NCI-H2107 treated with DMSO at 0.1 percent for 48 hours (cell line): ENCODE results near the gene FLACC1.

ENCODE experiments used
- DNase-seq: peaks from one replicate; lab custom pipeline; 2025; ENCODE audit not compliant: unreplicated experiment; lab: John Stamatoyannopoulos, UW

FLACC1 gene

DNA sequence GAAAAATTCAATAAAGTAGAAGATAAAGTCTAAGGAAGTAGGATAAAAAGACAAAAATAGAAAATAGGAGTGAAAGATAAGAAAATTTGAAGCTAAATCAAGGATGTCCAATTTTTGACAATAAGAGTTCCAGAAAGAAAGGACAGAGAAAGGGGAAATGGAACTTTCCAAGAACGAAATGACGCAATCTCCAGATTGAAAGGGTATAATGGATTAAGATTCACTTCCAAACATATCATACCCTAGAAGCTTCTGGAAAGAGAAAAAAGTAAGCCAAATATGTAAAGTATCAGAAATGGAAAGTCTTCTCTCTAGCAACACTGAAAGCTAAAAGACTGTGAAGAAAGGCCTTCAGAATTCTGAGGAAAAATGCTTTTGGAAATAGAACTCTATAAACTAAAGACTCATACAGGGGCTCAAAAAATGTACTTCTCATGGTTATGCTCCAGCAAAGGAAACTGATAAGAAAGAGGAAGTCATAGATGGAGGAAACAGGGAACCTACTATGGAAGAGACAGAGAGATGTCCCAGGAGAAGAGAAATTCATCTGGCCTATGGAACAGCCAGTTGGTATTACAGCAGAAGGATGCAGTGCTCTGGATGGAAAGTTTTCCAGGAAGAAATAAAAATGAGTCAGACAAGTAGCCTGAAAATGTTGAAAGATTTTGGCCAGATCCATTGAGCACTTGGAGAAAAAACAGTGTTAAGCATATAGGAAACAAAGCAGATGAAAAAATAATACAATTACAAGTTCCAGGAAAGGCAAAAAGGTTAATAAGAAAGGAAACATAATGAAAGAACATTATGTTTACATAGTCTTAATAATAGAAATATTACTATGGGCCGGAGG is 76.7 kb downstream of the FLACC1 start:
- DNase-seq, result no peak

GRCh38 chr2:201279079-201279478 is 78.1 kb downstream of the FLACC1 start:
- no peak for DNase-seq

- DNase-seq, result no peak
Observed at GRCh38 chr2:201276511-201276910, 80.6 kb downstream of the FLACC1 start.

- no peak for DNase-seq
Observed at GRCh38 chr2:201275990-201276389, 81.2 kb downstream of the FLACC1 start.

- no peak for DNase-seq
Observed at GRCh38 chr2:201275069-201275468, 82.1 kb downstream of the FLACC1 start.

DNA sequence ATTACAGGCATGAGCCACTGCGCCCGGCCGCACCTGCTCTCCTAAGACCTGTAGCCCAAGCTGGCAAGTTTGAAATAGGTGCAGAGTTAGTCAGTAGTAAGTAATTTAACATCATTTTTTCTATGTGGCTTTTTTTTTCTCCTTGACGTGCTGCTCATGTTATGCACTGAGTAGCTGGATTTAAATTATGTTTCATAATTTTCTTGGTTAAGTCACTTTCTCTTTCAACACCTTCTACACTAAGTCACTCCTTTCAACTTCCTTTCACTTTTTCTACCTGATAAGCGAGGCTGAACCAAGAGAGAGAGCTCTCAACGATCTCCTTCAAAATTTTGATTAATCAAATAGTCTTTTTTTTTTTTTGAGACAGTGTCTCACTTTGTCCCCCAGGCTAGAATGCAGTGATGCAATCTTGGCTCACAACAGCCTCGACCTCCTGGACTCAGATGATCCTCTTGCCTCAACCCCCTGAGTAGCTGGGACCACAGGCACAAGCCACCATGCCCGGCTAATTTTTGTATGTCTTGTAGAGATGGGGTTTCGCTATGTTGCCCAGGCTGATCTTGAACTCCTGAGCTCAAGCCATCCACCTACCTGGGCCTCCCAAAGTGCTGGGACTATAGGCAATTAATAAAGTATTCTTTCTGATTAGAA is 83.7 kb downstream of the FLACC1 start:
- DNase-seq, result no peak

GRCh38 chr2:201271917-201272316 is 85.2 kb downstream of the FLACC1 start:
- no peak for DNase-seq

DNA sequence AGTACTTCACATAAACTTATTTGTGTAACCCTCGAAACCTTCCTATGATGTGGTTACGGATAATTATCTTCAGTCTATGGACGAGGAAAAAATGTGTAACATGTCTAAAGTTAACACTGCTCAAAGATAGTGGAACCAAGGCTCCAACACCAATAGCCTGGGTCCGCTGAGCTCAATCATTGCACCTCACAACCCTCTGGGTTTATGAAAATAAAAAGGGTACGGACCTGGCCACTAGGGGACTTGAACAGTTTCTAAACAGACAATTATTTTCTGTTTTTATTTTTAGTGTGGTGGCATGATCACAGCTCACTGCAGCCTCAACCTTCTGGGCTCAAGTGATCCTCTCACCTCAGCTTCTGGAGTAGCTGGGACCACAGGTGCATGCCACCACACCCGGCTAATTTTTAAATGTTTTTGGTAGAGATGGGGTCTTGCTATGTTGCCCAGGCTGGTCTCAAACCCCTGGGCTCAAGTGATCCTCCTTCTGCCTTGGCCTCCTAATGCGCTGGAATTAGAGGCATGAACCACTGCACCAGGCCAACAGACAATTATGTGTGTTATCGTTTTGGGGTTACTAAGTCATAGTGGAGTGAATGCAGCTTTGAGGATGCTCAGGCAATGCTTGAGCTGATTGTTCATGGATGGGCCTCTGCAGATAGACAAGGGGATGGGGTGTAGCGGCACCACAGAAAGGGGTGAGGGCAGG is 86.7 kb downstream of the FLACC1 start:
- DNase-seq, result no peak

GRCh38 chr2:201269764-201270163 is 87.4 kb downstream of the FLACC1 start:
- no peak for DNase-seq

DNA sequence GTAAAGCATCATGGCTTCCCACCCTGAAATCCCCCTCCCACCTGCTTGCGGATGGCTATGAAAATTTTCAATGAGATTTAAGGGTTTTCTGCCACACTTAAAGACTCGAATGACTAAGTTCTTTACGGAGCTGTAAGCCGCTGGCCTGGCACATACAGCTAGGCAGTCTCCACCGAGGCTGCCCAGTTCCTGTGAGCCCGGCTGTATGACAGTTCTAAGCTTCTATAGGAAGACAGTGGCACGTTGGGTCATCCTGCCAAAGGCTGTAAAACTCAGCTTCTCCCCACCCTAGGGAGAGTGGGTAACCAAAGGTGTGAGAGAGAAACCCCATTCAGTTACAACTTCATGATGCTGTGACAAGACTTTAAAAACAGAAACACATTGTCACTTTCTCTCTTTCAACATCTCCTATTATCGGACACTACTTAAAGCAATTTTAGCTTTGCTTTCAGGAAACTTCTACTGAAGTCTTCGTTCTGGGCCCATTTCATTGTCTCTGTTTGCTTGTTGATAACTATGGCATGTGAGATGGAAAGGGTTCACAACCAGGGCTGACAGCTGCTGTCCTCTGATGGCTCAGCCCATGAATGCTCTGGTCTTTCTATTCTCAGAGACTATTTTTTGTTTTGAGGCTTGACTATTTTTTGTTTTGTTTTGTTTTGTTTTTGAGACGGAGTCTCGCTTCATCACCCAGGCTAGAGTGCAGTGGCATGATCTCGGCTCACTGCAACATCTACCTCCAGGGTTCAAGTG is 89.7 kb downstream of the FLACC1 start:
- no peak for DNase-seq

GRCh38 chr2:201266629-201267028 is 90.5 kb downstream of the FLACC1 start:
- no peak for DNase-seq

GRCh38 chr2:201264472-201265173 is 92.5 kb downstream of the FLACC1 start:
- DNase-seq, result no peak

DNA sequence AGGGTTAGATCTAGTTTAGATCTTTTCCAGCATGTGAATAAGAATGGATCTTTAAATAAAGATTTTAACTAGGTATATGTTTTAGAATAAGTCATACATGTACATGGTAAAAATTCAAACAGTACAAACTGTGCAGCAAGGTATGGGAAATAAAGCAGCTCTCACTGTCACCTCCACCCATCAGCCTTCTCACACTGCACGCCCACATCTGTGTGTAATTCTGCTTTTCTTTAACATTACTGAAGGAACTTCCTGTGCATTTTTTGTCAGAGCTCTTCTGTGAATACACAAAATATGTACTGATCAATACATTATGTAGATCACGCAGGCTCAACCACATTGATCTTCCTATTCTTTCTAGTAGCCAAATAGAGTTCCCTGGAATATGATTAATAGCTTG is 93.4 kb downstream of the FLACC1 start:
- no peak for DNase-seq

GRCh38 chr2:201262718-201263117 is 94.4 kb downstream of the FLACC1 start:
- no peak for DNase-seq

GRCh38 chr2:201261906-201262305 is 95.2 kb downstream of the FLACC1 start:
- DNase-seq, result no peak

DNA sequence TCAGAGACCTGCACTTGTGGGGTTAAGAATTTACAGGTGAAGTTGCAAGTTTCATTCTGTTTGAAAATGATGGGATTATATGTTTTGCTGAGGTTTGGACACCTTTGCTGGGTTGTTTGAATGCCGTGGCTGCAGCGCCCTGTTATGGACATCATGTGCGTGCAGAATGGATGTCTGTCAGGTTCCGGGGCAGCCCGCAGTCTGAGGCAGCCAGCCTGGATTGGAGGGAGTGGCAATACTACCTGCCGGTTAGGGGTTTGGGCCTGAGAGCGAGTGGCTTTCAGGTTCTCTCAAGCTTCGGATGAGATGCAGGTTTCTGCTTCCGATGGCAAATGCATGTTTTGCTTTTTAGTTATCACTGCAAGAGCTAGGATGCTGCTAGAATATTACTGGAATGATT is 95.7 kb downstream of the FLACC1 start:
- no peak for DNase-seq

DNA sequence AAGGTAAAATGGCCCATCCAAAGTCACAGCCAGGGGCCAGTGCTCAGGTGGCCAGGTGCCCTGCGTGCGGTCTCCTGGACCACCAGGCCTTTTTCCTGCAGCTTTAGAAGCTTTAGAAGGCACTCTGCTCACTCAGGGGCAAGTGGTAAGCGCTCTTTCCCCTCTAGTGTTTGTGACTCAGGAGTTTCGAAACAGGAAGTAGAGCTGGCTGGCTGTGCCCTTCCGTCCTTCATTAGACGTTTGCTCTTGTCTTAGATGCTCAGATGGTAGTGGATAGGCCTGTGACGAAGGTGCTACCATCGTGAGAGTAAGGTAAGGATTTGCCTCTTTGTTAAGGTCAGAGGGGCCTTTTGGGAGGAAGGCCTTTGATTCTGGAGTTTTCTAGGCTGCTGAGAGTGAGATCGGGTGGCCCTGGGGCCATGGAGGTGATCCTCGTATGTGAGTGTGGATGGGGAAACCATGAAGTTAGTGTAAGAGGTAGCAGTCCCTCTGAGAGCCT is 96.8 kb downstream of the FLACC1 start, which contains the start of gene CASP8:
Gene CASP8 (plus strand): TSS at position 235 of the 499 bp plus-strand sequence. CDS start 5,951 bp downstream, outside the sequence.
- no peak for DNase-seq

- DNase-seq, result no peak
Observed at GRCh38 chr2:201258666-201259615, 98.2 kb downstream of the FLACC1 start.
